Panc1 (cell line): ENCODE measurements around the gene MAK.

Source experiments
- CTCF ChIP-seq: fragments of 450-650 bp; IDR thresholded peaks from 2 replicates; pipeline ENCODE4 v1.5.1; 2017; ENCODE audit warnings: mild to moderate bottlenecking
- POLR2AphosphoS5 ChIP-seq: IDR thresholded peaks from 2 replicates; pipeline ENCODE4 v1.6.1; 2012; ENCODE audit warnings: mild to moderate bottlenecking, low read depth, low read length, moderate library complexity
- REST ChIP-seq, 2 experiments: IDR thresholded peaks; 2 replicates each; pipeline ENCODE4 v1.6.1; 2011 to 2012; ENCODE audit warnings: low read depth in 2 of 2, control low read depth in 1 of 2, low read length in 1 of 2, mild to moderate bottlenecking in 1 of 2, moderate library complexity in 1 of 2; ENCODE audit not compliant: insufficient read depth in 1 of 2
- SIN3A ChIP-seq: IDR thresholded peaks from 2 replicates; pipeline ENCODE4 v1.6.1; 2012; ENCODE audit warnings: low read depth, mild to moderate bottlenecking, low read length, moderate library complexity, borderline replicate concordance; ENCODE audit not compliant: insufficient read depth
- TCF7L2 ChIP-seq: IDR thresholded peaks from 2 replicates; pipeline ENCODE4 v1.6.1; 2011; ENCODE audit warnings: mild to moderate bottlenecking, low read depth, low read length, inconsistent platforms

GRCh38 chr6:10877871-10878270 lies 39.5 kb upstream of the MAK start:
- TF ChIP-seq CTCF, result no peak
- TF ChIP-seq POLR2AphosphoS5, result no peak
- no peak for TF ChIP-seq SIN3A
- TF ChIP-seq REST (IDR thresholded peaks at IDR 0.05; ENCODE audit: insufficient read depth in 1 of 2, low read depth in 2 of 2, low read length in 1 of 2), result no peak
- no peak for TF ChIP-seq TCF7L2
